GM12878 (cell line): ENCODE data around the gene RPS4Y1. TPM values are rescaled to one million over a fixed set of nuclear protein-coding genes. Genes with fewer than 3 reads are reported as not detected.

Experiments used
- ATAC-seq: fragments of 200-7000 bp; cut with Tn5 transposase; 3 replicates; pipeline ENCODE4 v1.9.1; 2020; ENCODE audit warnings: mild to moderate bottlenecking, moderate library complexity
- BruUV-seq: library from RNA; stranded (reverse); fragments of 400-500 nt; replicated peaks from 2 replicates; lab custom pipeline; 2021; lab: Mats Ljungman, UMichigan
- CTCF ChIA-PET: fragments of 300-600 bp; sonication (Branson Sonifier 250); formaldehyde crosslinking; extraction: SDS; loops from one replicate; lab custom pipeline; 2021; ENCODE audit warnings: inconsistent platforms; lab: Yijun Ruan, JAX
- POLR2A ChIA-PET: fragments of 350-600 bp; formaldehyde crosslinking; extraction: SDS; loops from one replicate; lab custom pipeline; 2021; ENCODE audit warnings: inconsistent platforms; lab: Charles Lee
- RAD21 ChIA-PET: fragments of 300-600 bp; sonication (Branson Sonifier 250); formaldehyde crosslinking; loops from one replicate; lab custom pipeline; 2023; ENCODE audit warnings: antibody characterized with exemption; ENCODE audit not compliant: unreplicated experiment; lab: Charles Lee
- SMC1A ChIA-PET: fragments of 300-600 bp; sonication (Branson Sonifier 250); formaldehyde crosslinking; loops from one replicate; lab custom pipeline; 2023; ENCODE audit not compliant: unreplicated experiment, uncharacterized antibody; lab: Charles Lee
- DNase-seq: peaks from one replicate; pipeline ENCODE4 v3.0.0-alpha.2; 2011; ENCODE audit warnings: low read depth, low spot score
- FAIRE-seq: peaks from 3 replicates; lab custom pipeline; 2011; peaks lifted over from hg19 to GRCh38; lab: Jason Lieb, UNC
- H2AFZ ChIP-seq: 2 replicates; pipeline ENCODE4 v1.6.0; 2011; ENCODE audit warnings: low read depth, low read length, control low read depth; ENCODE audit not compliant: control insufficient read depth
- H3K27ac ChIP-seq: 2 replicates; pipeline ENCODE4 v1.5.1; 2011; ENCODE audit warnings: control low read depth; ENCODE audit not compliant: control insufficient read depth, insufficient read depth
- H3K27me3 ChIP-seq, 2 experiments: replicated peaks in 1 of 2; 2 replicates each; pipeline versions ENCODE4 v1.6.0 to v1.6.1; 2011; ENCODE audit warnings: low read length in 1 of 2; ENCODE audit not compliant: control insufficient read depth in 2 of 2, insufficient read depth in 2 of 2
- H3K36me3 ChIP-seq, 2 experiments: 2 replicates each; pipeline ENCODE4 v1.5.1; 2011; ENCODE audit warnings: low read length in 1 of 2; ENCODE audit not compliant: control insufficient read depth in 2 of 2, insufficient read depth in 2 of 2
- H3K4me1 ChIP-seq: 2 replicates; pipeline ENCODE4 v1.6.1; 2011; ENCODE audit warnings: mild to moderate bottlenecking, low read length, moderate library complexity, mixed read lengths; ENCODE audit not compliant: control insufficient read depth, insufficient read depth
- H3K4me2 ChIP-seq: 2 replicates; pipeline ENCODE4 v1.6.0; 2011; ENCODE audit warnings: control low read depth; ENCODE audit not compliant: control insufficient read depth, insufficient read depth
- H3K4me3 ChIP-seq: fragments of 200-600 bp; sonication (generic); 2 replicates; pipeline ENCODE4 v1.5.1; 2016
- H3K79me2 ChIP-seq: 2 replicates; pipeline ENCODE4 v1.6.0; 2011; ENCODE audit warnings: low read length; ENCODE audit not compliant: control insufficient read depth, insufficient read depth
- H3K9ac ChIP-seq: 2 replicates; pipeline ENCODE4 v1.8.0; 2011; ENCODE audit warnings: low read length, control low read depth, mixed read lengths; ENCODE audit not compliant: control insufficient read depth, insufficient read depth
- H3K9me3 ChIP-seq: replicated peaks from 3 replicates; pipeline ENCODE4 v1.5.1; 2011; ENCODE audit warnings: mild to moderate bottlenecking, low read length; ENCODE audit not compliant: control insufficient read depth, insufficient read depth
- H4K20me1 ChIP-seq: 2 replicates; pipeline ENCODE4 v1.6.0; 2011; ENCODE audit not compliant: control insufficient read depth, insufficient read depth
- BCL11A ChIP-seq: IDR thresholded peaks from 2 replicates; pipeline ENCODE4 v1.6.1; 2011; ENCODE audit warnings: low read depth, low read length
- BRCA1 ChIP-seq: IDR thresholded peaks from 2 replicates; pipeline ENCODE4 v1.6.1; 2011; ENCODE audit warnings: low read depth, low read length, improper control_type of control experiment
- CREM ChIP-seq: IDR thresholded peaks from 2 replicates; pipeline ENCODE4 v1.6.1; 2014; ENCODE audit warnings: antibody characterized with exemption, low read depth
- EED ChIP-seq: sonication (generic); IDR thresholded peaks from 2 replicates; pipeline ENCODE4 v1.6.1; 2016; ENCODE audit warnings: antibody characterized with exemption, low read depth
- GABPA ChIP-seq: IDR thresholded peaks from 2 replicates; pipeline ENCODE4 v1.6.1; 2014; ENCODE audit warnings: antibody characterized with exemption, low read depth, mild to moderate bottlenecking, inconsistent platforms
- JUND ChIP-seq: IDR thresholded peaks from 2 replicates; pipeline ENCODE4 v1.6.1; 2012; ENCODE audit warnings: low read depth, mild to moderate bottlenecking, low read length, improper control_type of control experiment, moderate library complexity
- NFXL1 ChIP-seq: fragments of 450-650 bp; IDR thresholded peaks from 2 replicates; pipeline ENCODE4 v1.6.1; 2017; ENCODE audit warnings: antibody characterized with exemption, mild to moderate bottlenecking, borderline replicate concordance
- PML ChIP-seq: IDR thresholded peaks from 2 replicates; pipeline ENCODE4 v1.6.1; 2012; ENCODE audit warnings: low read length, inconsistent platforms
- RAD21 ChIP-seq: IDR thresholded peaks from 2 replicates; pipeline ENCODE4 v1.6.1; 2011; ENCODE audit warnings: mild to moderate bottlenecking, low read depth, low read length, moderate library complexity; ENCODE audit not compliant: insufficient read depth
- RELA ChIP-seq: fragments of 450-650 bp; IDR thresholded peaks from 2 replicates; pipeline ENCODE4 v1.8.0; 2014; ENCODE audit warnings: borderline replicate concordance; ENCODE audit not compliant: partially characterized antibody
- ZBTB40 ChIP-seq: fragments of 450-650 bp; IDR thresholded peaks from 2 replicates; pipeline ENCODE4 v1.6.1; 2016; ENCODE audit warnings: mild to moderate bottlenecking, moderate library complexity, borderline replicate concordance
- WGBS: methylation state at CpG from one replicate; pipeline ENCODE4 v1.1.6; 2016; ENCODE audit warnings: low lambda C conversion rate; ENCODE audit not compliant: insufficient replicate concordance, insufficient coverage; ENCODE audit errors: missing lambda C conversion rate; 5-methylcytosine and 5-hydroxymethylcytosine counted together
- in situ Hi-C: fragments of 300-500 bp; cut with MboI; formaldehyde crosslinking; loops from 9 replicates; pipeline ENCODE4 v1.14.3; 2018; ENCODE audit warnings: mixed read lengths
- intact Hi-C: fragments of 100-400 bp; cut with micrococcal nuclease; formaldehyde crosslinking; loops from one replicate; pipeline ENCODE4 v1.14.2; 2022; ENCODE audit not compliant: unreplicated experiment
- polyA plus RNA-seq, 11 experiments: library from polyadenylated mRNA; depleted of rRNA in 4 of 11; unstranded in 6 of 11; stranded (reverse) in 5 of 11; fragments of >200 nt; fragmentation: Nextera tagmentation in 4 of 11; fragmentation: Illumina TruSeq in 1 of 11; extraction: Ambion mirVana in 4 of 11; extraction: Trizol in 1 of 11; gene quantifications; 1 replicate in 1 of 11; 2 replicates in 10 of 11; pipeline versions ENCODE4 v1.2.1 to v1.2.3, GENCODE V29; 2011 to 2016; ENCODE audit warnings: inconsistent platforms in 2 of 11, missing spikeins in 2 of 11, low read depth in 1 of 11
- total RNA-seq, 4 experiments: library from RNA; depleted of rRNA in 3 of 4; stranded (reverse); fragments of >200 nt in 3 of 4; fragmentation: Illumina TruSeq in 1 of 4; extraction: Trizol in 1 of 4; gene quantifications; 2 replicates each; pipeline versions ENCODE4 v1.2.1 to v1.2.3, GENCODE V29; 2013 to 2021

The RPS4Y1 gene
- total and polyA plus RNA-seq, 10 of the 15 experiments (the other 5 are each of a cell fraction or from before 2014, with no cell fraction given): 0.32 to 0.46 TPM; not detected in 8

DNA sequence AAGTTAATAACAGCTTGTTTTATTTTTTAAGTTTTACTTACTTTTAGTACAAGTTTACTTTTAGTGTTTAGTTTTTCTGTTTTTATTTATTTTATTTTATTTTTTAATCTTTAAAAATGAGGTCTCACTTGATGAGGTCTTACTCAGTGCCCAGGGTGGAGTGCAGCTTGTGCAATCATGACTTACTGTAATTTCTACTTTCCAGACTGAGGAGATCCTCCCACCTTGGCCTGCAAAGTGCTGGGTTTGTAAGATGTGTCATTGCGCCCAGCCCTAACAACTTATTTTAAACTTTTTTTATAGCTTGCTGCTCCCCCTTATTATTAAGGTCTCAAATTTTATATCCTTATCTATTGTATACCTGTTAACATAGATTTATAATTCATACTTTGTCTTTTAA, 52.1 kb downstream of the RPS4Y1 start:
- no peaks in the 10 kb centered on the region for H3K36me3 ChIP-seq
- no peak overlapping the region for H3K4me3 ChIP-seq
- H4K20me1 ChIP-seq: no peaks in the 10 kb centered on the region
- FAIRE-seq: no peak
- no peak for ATAC-seq
- no peaks in the 10 kb centered on the region for H3K4me1 ChIP-seq
- no peaks in the 10 kb centered on the region for H3K79me2 ChIP-seq
- H3K4me2 ChIP-seq: no peak overlapping the region
- BruUV-seq: no TSS peak
- POLR2A ChIA-PET: no interaction called here
- no peak overlapping the region for H3K27ac ChIP-seq
- H2AFZ ChIP-seq: no peak overlapping the region
- WGBS: no CpG with 5 or more reads among the region's 1 CpG
- H3K9me3 ChIP-seq: no peaks in the 10 kb centered on the region
- no peak for DNase-seq
- RAD21 ChIA-PET: no interaction called here
- TF ChIP-seq GABPA (no peak), ZBTB40 (no peak), EED (no peak), RELA (no peak), BCL11A (no peak), RAD21 (no peak), BRCA1 (no peak), CREM (no peak), PML (no peak), NFXL1 (no peak), JUND (no peak)
- intact Hi-C loops (no loop called here), in situ Hi-C loops (no loop called here)
- H3K9ac ChIP-seq: no peak overlapping the region
- no peaks in the 10 kb centered on the region for H3K27me3 ChIP-seq
- CTCF ChIA-PET: no interaction called here
- SMC1A ChIA-PET: no interaction called here
